ENCODE measurements around the gene STXBP5. TPM values are rescaled to one million over a fixed set of nuclear protein-coding genes. Genes with fewer than 3 reads are reported as not detected.

Gene STXBP5
- total RNA-seq, 2 donors from 2014 or later, result 34.4 to 59.9 TPM

DNA sequence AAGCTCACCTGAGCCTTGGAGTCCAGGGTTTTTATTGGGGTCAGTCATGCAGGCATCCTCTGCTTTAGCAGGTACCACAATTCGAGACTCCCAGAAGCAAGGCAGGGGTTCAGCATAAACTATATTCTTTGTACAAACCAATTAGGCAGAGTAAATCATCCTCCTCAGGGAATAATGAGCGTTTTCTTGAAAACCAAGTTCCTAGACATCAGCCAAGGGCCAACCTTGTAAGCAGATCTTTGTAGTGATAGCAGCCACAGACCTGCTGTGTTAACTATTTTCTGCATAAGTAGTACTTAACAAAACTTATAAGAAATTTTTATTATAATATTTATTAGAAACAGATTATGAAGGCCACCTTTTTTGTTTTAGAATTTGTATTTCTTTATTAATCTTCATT, 74.7 kb downstream of the STXBP5 start:
- WGBS, result 59% methylated on average over 2 of the region's 2 CpGs
- DNase-seq (ENCODE audit: low spot score), result no peak
- Histone ChIP-seq H3K4me1 (replicated peaks) (no peaks in the 10 kb centered on the region), H3K9me3 (no peaks in the 10 kb centered on the region), H3K4me3 (no peak overlapping the region), H3K27ac (no peak overlapping the region), H3K36me3 (no peaks in the 10 kb centered on the region), H3K27me3 (replicated peaks; ENCODE audit: insufficient read depth) (no peaks in the 10 kb centered on the region)
- intact Hi-C loops (cut with DNase I), result no loop called here
- TF ChIP-seq POLR2AphosphoS5 (IDR thresholded peaks at IDR 0.05) (no peak), POLR2A (IDR thresholded peaks at IDR 0.05) (no peak)
- TF ChIP-seq, protein P1, sequence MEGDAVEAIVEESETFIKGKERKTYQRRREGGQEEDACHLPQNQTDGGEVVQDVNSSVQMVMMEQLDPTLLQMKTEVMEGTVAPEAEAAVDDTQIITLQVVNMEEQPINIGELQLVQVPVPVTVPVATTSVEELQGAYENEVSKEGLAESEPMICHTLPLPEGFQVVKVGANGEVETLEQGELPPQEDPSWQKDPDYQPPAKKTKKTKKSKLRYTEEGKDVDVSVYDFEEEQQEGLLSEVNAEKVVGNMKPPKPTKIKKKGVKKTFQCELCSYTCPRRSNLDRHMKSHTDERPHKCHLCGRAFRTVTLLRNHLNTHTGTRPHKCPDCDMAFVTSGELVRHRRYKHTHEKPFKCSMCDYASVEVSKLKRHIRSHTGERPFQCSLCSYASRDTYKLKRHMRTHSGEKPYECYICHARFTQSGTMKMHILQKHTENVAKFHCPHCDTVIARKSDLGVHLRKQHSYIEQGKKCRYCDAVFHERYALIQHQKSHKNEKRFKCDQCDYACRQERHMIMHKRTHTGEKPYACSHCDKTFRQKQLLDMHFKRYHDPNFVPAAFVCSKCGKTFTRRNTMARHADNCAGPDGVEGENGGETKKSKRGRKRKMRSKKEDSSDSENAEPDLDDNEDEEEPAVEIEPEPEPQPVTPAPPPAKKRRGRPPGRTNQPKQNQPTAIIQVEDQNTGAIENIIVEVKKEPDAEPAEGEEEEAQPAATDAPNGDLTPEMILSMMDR (IDR thresholded peaks at IDR 0.05), result no peak

DNA sequence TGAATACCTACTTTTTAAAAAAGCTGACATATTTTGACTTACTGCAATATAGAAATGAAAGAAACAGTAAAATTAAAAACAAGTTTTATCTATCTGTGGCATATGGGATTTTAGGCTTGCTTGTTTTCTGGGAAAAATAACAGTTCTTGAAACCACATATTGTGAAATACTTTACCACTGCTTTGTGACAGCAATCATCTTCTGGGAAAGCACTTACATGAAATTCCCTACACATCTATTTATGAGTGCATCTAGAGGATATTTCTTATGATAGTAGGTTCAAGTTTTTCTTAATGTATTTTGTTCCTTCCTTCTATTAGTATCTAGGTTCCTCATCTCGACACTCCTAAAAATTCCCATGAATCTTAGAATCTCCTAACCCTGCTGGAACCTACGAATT, 75.2 kb downstream of the STXBP5 start:
- Histone ChIP-seq H3K9me3 (no peaks in the 10 kb centered on the region), H3K27me3 (replicated peaks; ENCODE audit: insufficient read depth) (no peaks in the 10 kb centered on the region), H3K36me3 (no peaks in the 10 kb centered on the region), H3K4me3 (no peak overlapping the region), H3K27ac (no peak overlapping the region), H3K4me1 (replicated peaks) (no peaks in the 10 kb centered on the region)
- intact Hi-C loops (cut with DNase I), result no loop called here
- TF ChIP-seq POLR2A (IDR thresholded peaks at IDR 0.05) (no peak), POLR2AphosphoS5 (IDR thresholded peaks at IDR 0.05) (no peak)
- TF ChIP-seq, protein P1 (IDR thresholded peaks at IDR 0.05), result no peak
- DNase-seq (ENCODE audit: low spot score), result no peak
- 91% methylated on average over 2 of the region's 2 CpGs for WGBS

GRCh38 chr6:147281895-147282565, 77.8 kb downstream of the STXBP5 start:
- TF ChIP-seq POLR2AphosphoS5 (IDR thresholded peaks at IDR 0.05) (no peak), POLR2A (IDR thresholded peaks at IDR 0.05) (no peak)
- TF ChIP-seq, protein P1 (IDR thresholded peaks at IDR 0.05), result no peak
- H3K27me3 ChIP-seq (replicated peaks; ENCODE audit: insufficient read depth), result no peaks in the 10 kb centered on the region
- DNase-seq (ENCODE audit: low spot score), result no peak
- no peaks in the 10 kb centered on the region for H3K36me3 ChIP-seq
- H3K4me3 ChIP-seq, result no peak overlapping the region
- WGBS, result 88% methylated on average over 2 of the region's 2 CpGs
- no peaks in the 10 kb centered on the region for H3K4me1 ChIP-seq (replicated peaks)
- H3K27ac ChIP-seq, result no peak overlapping the region
- no peaks in the 10 kb centered on the region for H3K9me3 ChIP-seq
- intact Hi-C loops (cut with DNase I), result loop anchor here (10.0 kb wide), 1 partner anchor 77 kb away; the partner anchor contains the start of gene STXBP5

DNA sequence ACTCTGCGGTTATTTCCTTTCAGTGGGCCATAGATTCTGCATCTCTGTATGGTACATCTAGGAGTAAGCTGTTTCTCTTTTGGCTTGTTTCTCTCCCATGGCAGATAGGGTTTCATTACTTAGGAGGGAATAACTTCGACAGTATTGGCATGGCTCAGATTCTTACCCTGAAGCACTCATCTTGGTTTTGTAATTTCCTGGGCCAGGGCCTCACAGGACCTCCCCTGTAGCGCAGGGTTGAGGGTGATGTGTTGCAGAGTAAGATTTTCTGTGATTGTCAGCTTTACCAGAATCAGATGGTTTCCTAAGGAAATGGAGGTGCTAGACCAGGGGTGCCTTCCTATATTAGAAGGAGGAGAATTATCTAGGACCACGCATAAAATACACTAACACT, 78.3 kb downstream of the STXBP5 start:
- Histone ChIP-seq H3K27me3 (replicated peaks; ENCODE audit: insufficient read depth) (no peaks in the 10 kb centered on the region), H3K4me1 (replicated peaks) (no peaks in the 10 kb centered on the region), H3K27ac (no peak overlapping the region), H3K9me3 (no peaks in the 10 kb centered on the region), H3K4me3 (no peak overlapping the region), H3K36me3 (no peaks in the 10 kb centered on the region)
- intact Hi-C loops (cut with DNase I), result loop anchor here (10.0 kb wide), 1 partner anchor 78 kb away; the partner anchor contains the start of gene STXBP5
- DNase-seq (ENCODE audit: low spot score), result no peak
- TF ChIP-seq POLR2AphosphoS5 (IDR thresholded peaks at IDR 0.05) (no peak), POLR2A (IDR thresholded peaks at IDR 0.05) (no peak)
- TF ChIP-seq, protein P1 (IDR thresholded peaks at IDR 0.05), result no peak
- WGBS, result 83% methylated on average over 4 of the region's 4 CpGs

DNA sequence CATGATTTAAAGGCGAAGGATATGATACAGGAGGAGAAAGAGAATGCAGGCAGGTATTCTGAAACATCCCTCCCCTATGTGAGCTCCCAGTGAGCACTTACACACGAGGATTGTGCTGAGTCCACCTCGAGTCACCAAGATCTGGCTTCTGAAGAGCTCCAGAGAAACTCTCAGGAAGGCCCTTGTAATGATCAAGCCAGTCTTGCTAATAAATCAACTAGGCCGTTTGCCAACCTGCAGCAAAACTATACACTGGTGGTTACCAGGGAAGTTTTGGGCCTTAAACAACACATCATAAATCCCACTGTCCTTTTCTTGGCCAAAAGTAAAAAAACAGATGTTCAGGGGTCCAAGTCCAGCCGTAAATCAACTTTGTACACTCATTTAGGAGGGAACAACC, 79.2 kb downstream of the STXBP5 start:
- no peaks in the 10 kb centered on the region for H3K4me1 ChIP-seq (replicated peaks)
- WGBS, result 38% methylated on average over 5 of the region's 5 CpGs
- no peaks in the 10 kb centered on the region for H3K9me3 ChIP-seq
- no peak for DNase-seq (ENCODE audit: low spot score)
- TF ChIP-seq POLR2AphosphoS5 (IDR thresholded peaks at IDR 0.05) (no peak), POLR2A (IDR thresholded peaks at IDR 0.05) (no peak)
- TF ChIP-seq, protein P1 (IDR thresholded peaks at IDR 0.05), result no peak
- no peaks in the 10 kb centered on the region for H3K27me3 ChIP-seq (replicated peaks; ENCODE audit: insufficient read depth)
- intact Hi-C loops (cut with DNase I), result loop anchor here (10.0 kb wide), 1 partner anchor 79 kb away; the partner anchor contains the start of gene STXBP5
- no peaks in the 10 kb centered on the region for H3K36me3 ChIP-seq
- no peak overlapping the region for H3K4me3 ChIP-seq
- H3K27ac ChIP-seq, result no peak overlapping the region
